Stimulated activated CD8-positive, alpha-beta memory T cell treated with anti-CD3 and anti-CD28 coated beads, Interleukin-7, amount 100 ng/mL, for 1 hour (primary cell): ENCODE measurements around the gene ATOX1.
A peak's percentile ranks its signal among the peaks of the same experiment; 100 is the strongest.

Source experiments
- DNase-seq, 2 donors: peaks; one replicate each; pipeline ENCODE4 v3.0.0-alpha.2; 2020; ENCODE audit warnings: low read depth in 2 of 2

ATOX1 gene

DNA sequence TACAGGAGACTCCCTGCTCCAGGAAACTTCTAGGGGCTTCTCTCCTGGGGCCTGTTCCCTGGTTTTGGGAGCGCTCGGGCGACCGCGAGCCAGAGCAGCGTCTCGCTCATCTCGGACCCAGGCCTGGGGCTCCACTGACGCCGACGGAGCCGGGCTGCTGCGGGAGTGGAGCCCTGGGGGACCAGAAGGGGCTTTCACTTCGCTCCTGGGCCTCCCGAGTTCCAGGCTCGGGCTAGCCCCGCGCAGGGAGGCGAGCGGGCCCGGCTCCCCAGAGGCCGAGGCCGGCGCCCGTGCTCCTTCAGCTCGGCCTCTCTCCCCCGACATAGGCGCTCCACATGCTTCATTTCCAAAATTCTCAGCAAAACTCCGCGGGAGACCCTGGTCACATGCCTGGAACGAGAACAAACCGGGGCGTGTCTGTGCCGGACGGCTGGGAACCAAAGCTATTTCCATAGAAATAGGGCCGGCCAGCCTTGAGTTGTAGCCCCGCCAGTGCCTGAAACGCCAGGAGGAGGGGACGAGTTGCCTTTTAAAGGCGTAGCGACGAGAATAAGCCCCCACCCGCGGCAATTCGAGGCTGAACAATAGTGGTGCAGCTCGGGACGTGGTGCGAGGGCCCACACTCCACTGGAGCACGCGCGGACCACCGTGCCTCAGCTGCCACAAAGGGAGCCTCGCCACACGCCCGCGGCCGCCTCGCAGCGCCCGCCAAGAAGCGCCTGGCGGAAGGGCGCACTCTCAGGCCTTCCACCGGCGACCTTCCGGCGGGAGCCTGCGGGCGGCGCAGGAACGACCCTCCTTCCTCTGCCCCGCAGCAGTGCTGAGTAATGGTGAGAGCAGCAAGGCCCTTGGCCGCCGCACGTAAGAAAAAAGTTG lies 12.2 kb upstream of the ATOX1 start:
- DNase-seq: peak; percentile 31 to 37

DNA sequence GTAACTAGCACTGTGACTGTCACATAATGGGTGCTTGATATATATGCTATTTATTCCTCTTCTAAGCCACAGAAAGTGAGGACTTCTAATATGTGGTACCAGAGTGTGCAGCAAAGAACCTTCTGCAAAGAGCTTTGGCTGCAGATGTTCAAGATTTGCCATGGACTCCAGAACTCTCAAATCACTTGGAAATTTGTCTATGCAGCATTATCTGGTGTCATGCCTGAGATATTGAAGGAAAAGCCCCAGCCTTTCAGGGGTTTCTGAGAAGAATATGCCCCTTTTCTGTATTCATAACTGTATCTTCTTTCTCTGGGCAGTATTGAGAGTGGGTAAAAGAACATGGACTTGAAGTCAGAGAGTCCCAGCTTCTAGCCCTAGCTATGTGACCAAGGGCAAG lies 8.5 kb upstream of the ATOX1 start:
- DNase-seq: no peak

DNA sequence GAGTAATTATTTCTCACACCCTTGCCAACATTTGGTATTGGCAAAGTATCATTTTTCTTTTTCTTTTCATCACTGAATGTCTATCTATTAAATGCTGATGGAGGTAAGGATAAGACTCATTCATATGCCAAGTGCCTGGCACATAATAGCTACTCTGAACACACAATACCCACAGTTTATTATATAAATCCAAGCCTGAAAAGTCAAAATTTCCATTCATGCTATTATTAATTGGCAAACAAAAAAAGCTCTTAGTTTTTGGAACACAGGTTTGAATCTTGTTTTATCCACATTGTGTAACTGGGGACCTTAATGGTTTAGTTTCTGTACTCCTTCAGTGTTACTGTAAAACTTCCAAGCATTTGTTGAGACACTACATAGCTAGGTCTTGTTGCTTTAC lies 6.4 kb upstream of the ATOX1 start:
- no peak for DNase-seq

DNA sequence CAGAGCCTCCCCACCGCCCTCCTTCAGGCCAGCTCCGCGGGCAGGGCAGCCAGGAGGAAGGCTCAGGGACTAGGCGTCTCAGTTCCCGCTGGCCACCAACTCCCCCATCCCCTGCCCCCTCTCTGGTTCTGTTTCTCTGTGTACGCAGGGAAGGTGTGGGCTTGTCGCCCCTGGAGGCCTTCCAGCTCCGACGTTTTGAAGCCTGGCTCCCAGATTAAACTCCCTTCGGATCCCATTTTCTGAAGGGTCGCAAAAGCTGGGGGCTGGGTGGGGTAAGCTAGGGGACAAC lies 346 bp downstream of the ATOX1 start:
- no peak for DNase-seq

DNA sequence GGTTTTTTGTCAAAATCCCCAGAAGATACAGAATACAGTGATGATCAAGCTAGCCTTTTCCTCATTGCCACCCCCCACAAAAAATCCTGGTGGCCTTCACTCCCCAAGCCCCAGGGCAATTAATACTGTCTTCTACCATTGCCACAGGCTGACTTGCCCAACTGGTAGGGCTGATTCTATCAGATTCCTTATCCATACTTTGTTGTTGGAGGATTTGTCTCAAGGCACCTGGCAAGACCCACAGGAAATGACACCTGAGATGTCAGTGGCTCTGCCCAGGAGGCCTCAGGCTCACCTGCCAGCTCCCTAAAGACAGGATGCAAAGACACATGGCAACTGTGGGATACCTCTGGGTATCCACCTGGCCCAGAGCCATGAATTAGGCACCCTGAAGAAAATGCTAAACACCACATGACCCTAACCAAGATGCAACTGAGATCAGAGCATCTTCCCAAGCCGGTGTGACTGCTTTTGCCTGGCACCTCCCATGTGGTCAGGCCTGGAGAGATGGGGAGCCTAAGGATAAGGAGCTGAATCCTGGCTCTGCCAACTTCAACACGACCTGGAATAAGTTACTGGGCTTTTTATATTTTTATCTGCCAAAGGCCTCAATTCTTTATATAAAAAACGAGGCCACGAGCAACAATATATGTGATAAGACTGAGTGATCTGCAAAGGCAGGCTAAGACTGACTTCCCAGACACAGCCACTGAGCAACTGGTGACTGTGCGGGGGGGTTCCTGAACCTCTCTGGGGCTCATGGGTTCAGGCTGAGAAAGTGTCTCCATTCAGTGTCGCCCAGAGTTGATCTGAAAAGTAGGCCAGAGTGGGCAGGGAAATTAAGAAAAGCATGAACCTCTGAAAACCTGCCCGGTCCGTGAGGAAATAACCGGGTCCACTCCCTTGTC lies 944 bp downstream of the ATOX1 start:
- no peak for DNase-seq

DNA sequence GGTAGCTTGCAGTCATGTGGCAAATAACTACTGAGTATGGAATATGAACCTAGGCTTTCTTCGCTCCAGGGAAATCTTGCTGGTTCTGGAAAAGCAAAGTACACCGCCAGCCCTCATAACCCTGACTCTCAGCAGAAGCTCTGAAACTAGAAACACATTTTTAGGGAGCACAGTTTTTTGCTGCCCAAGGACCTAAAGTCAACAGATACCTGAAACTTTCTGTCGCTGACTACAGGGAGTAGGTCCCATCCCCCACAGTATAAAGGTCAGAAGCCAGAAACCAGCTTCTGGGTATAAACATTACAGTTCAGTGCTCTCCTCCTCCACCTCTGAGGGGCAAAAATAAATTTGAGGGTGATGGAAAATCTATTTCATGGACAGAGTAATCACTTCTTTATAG lies 3.0 kb downstream of the ATOX1 start:
- no peak for DNase-seq

DNA sequence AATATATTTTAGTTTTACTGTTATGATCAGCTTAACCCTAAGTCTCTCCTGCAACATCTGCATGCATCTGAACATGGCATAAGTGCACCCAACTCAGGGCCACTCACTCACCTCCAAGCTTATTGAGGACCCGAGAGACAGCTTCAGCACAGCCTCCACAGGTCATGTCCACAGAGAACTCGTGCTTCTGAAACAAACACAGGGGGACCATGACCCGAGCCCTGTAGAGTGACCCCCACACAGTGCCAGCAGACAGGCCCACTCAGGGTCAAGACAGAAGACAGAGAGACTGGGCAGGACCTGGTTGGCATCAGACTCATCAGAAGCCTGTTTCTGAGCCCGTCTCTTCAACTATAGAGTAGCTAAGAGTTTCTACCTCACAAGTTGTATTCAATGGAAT lies 6.8 kb downstream of the ATOX1 start:
- DNase-seq: no peak

DNA sequence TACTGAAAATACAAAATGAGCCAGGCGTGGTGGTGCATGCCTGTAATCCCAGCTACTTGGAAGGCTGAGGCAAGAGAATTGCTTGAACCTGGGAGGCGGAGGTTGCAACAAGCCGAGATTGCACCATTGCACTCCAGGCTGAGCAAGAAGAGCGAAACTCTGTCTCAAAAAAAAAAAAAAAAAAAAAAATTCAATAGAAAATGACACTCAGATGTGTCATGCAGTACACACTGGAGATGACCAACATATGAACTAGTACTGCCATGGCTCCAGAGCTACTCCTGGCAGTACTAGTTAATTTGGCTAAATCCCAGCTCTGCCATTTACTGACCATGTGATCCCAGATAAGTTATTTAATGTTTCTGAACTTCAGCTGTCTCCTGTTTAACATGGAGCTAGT lies 7.3 kb downstream of the ATOX1 start:
- DNase-seq: no peak

DNA sequence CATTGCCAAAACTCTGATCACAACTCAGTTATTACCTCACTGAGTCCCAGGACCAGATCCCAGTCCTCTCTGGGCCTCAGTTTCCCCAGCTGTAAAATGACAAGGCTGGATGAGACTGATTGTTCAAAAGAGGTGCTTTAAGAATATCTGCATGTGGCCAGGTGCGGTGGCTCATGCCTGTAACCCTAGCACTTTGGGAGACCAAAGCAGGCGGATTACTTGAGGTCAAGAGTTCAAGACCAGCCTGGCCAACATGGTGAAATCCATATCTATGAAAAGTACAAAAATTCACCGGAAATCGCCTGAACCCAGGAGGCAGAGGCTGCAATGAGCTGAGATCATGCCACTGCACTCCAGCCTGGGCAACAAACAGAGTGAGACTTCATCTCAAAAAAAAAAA lies 8.3 kb downstream of the ATOX1 start:
- no peak for DNase-seq

DNA sequence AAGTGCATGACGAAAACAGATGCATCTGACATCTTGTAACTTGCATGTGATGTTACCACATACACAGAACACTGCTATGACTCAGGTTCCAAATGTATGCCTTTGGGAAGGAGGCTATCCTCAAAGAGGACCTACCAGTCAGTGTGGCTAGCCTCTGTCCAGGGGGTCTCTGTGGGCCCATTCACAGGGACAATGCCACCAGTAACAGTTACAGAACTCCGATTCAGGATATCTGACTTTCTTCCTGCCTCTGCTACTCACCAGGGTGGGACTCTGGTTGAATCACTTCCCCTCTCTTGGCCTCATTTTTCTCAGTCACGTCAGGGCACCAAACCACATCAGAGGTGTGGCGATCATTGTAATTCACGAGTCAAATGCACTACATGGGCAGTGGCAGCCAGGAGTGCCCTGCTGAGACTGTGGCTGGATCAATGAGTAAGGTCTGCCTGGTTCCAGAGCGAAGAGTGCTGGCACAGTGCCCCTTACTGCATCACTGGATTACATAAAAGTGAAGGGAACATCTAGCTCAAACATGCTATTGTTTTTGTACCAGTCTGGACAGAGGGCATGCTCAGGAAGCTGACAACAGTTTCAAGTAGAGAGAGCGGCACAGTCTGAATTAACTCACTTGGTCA lies 13.2 kb downstream of the ATOX1 start:
- DNase-seq: peak in 1 of 2 donors; percentile 34

DNA sequence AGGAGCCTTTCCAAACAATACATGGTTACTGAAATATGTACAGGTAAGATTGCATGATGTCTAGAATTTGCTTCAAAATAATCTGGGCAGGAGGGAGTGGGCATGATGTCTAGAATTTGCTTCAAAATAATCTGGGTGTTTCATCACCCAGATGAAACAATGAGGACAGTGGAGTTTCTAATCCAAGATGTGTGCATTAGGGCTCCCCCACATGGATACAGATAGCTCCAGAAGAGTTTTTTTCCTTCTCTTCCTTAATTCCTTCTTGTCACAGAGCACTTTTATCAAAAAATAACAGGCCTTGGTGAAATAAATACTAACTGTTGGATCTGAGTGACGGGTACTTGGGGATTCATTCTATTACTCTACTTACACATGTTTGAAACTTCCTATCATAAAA lies 14.9 kb downstream of the ATOX1 start:
- DNase-seq: no peak

DNA sequence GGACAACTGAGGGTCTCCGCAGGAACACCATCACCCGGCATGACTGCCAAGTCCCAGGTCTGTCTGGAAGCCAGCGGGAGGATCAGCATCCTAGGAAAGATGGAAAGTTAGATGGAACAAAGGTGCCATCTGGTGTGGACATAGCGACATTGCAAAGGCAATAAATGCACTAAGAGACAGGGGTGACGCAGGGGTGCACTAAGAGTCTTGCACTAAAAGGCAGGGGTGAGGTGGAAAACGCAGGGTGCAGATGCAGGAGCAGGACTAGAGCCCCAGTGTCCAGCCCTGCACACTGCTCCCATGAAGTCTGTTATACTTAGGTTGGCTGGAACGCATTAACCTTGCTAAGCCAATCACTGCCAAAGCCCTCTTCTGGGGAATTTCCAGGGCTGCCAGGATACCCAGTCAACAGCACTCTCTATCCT lies 15.5 kb downstream of the ATOX1 start:
- DNase-seq: no peak

DNA sequence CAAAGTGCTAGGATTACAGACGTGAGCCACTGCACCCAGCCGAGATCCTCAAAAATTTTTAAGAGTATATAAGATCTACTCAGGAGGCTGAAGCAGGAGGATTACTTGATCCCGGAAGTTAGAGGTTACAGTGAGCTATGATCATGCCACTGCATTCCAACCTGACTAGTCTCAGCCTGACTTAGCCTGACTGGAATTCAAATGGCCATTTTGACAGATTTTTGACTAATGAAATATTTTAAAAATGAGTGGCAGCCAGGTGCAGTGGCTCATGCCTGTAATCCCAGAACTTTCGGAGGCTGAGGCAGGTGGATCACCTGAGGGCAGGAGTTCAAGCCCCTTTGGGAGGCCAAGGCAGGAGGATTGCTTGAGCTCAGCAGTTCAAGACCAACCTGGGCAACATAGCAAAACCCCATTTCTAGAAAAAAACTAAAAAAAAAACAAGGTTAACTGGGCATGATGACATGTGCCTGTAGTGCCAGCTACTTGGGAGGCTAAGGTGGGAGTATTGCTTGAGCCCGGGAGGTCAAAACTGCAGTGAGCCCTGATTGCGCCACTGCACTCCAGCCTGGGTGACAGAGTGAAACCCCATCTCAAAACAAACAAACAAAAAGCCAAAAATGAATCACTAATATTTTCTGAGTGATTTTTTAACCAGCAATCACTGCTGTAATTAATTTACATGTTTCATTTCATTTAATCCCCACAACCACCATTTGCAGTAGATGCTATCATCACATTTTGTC lies 16.6 kb downstream of the ATOX1 start:
- DNase-seq: no peak

DNA sequence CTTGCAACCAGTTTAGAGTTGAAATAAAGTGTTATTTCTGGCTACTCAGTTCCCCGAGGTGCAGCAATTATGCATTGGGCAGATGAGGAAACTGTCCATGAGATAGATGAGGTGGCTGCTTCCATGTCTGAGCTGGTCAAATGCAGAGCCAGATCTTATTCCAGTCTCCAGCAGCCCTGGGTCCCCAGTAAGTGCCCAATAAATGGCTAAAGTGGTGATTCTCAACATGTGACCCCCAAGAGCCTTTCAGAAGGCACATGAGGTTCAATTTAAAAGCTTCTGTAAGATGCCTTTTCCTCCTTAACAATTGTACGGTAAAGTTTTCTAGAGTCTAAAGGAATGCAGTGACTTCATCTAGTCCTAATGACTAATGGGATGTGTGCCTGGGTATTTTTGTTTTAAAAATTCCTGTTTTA lies 17.5 kb downstream of the ATOX1 start:
- no peak for DNase-seq

DNA sequence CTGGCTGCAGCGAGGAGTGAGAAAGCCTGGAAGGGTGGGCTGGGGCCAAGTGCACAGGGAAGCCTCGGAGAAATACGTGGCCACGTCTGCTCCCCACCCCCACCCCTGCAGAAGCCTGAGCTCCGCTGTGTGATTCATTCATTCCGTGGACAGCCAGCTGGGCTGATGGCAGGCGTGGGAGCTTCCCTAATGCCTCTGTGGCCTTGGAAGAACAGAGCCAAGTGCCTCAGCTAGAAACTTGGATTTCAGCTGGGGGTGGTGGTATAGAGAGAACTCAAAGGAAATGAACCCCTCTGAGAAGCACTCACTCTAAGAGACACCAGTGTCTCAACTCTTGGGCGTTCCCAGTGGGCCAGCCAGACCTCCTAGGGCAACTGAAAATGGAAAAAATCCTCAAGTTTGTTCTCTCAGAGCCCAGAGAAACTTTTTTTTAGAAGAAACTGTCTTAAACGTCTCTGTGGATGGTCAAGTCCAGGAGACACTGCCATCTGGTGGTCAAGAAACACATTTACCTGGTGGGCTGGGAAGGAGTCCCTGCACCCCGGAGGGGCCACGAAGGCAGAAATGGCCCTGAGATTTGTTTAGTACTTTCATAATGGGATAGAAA lies 18.0 kb downstream of the ATOX1 start:
- no peak for DNase-seq

DNA sequence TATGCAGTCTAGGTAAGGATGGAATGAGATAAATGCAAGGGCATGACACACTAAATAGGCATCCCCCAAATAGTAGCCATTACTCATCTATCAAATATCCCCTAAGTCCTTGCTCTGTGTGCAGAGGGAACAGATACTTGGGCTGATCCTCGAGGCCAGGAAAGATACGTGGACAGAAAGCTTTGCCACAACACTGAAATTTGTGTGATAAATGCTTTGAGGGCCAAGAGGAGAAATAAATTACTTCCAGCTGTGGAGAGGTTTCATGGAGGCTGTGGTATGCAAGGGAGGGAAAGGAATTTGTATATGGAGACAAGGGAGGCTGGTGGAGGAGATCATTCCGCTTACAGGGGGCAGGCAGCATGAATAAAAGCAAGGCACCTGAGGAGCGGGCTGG lies 18.5 kb downstream of the ATOX1 start:
- DNase-seq: no peak

DNA sequence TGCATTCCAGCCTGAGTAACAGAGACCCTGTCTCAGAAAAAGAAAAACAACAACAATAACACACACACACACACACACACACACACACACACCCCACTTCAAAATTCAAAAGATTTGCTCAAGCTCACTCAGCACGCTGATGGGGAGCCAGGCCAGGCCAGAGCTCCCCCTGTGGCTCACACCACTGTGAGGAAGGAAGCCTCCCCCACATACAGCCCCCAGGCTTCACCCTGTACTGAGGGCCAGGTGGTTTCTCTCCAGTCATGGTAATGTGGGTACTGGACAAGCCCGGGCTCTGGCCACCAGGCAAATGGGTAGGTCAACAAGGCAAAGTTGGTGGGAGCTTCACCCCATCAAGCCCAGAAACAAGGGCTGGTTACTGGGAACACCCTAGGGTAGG lies 19.0 kb downstream of the ATOX1 start:
- DNase-seq: no peak

DNA sequence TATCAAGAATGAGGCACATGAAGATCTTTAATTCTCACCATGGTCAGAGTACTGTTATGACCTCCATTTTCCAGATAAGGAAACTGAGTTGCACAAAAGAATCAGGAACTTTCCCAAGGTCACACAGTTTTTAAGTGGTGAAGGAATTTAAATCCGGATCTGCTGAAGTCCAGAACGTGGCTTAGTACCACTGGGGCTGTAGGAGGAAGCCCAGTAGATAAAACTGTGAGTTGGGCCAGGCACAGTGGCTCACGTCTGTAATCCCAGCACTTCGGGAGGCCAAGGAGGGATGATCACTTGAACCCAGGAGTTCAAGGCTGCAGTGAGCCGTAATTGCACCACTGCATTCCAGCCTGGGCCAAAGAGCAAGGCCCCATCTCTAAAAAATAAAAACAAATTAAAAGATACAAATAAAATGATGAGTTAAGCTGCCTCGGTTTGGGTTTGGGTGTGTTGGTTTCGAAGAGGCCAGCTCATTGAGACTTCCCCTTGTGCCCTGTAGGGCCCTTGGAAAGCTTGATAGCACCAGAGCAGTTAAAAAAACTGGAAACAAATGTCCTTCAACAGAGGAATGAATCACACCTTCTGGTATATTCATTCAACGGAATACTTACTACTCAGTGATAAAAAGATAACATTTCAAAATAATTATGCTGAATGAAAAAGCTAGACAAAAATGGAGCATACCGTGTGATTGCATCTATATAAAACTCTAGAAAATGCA lies 20.1 kb downstream of the ATOX1 start:
- DNase-seq: no peak

DNA sequence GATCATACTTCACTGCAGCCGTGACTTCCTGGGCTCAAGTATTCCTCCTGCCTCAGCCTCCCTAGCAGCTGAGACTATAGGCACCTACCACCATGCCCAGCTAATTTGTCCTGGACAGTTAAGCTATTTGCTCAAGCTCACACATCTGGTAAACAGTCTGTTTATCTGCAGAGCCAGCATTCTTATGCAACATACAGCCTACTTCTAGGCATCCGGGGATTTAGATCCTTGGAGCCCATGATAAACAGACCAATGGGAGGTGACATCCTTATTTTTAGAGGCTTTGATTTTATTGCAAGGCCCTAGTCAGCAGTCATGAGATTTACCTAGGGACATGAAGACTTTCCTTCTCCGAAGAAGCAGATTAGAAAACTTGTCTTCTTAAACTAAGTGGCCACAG lies 21.0 kb downstream of the ATOX1 start:
- no peak for DNase-seq

DNA sequence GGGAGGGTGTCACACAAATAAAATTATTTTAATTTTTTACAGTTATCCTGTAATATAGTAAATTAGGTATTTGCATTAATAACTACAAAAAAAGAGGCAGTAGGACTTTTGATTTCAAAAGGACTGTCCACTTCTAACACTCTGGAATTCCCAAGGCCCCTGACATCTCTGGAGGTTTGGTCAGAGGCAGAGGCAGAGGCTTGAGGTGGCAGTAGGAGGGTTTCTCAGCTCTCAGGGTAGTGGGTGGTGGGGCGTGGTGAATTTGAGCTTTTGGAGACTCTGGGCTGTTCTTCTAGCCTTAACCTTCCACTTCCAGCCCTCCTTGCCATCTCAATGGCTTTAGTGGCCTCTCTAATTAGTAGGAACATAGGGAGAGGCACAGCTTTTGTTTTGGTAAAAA lies 22.8 kb downstream of the ATOX1 start:
- DNase-seq: no peak

DNA sequence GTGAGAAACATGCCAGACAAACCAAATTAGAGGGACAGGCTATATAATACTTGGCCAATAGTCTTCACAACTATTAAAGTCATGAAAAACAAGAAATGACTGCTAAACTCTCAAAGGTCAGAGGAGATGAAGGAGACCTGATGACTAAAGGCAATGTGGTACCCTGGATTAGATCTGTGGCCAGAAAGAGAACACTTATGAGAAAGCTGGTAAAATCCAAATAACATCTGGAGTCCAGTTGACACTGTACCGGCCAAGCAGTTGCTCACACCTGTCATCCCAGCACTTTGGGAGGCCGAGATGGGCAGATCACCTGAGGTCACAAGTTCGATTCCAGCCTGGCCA lies 24.4 kb downstream of the ATOX1 start:
- no peak for DNase-seq
